NCI-H82 treated with DMSO at 0.1 percent for 48 hours (cell line): ENCODE results near the gene PTEN.
A peak's percentile ranks its signal among the peaks of the same experiment; 100 is the strongest.

Source experiments
- DNase-seq: peaks from one replicate; lab custom pipeline; 2025; ENCODE audit not compliant: unreplicated experiment; lab: John Stamatoyannopoulos, UW

Gene PTEN

GRCh38 chr10:87918254-87918859, 54.9 kb downstream of the PTEN start:
- no peak for DNase-seq

- no peak for DNase-seq
Measured at GRCh38 chr10:87920538-87920937, 57.1 kb downstream of the PTEN start.

GRCh38 chr10:87921931-87922688, 58.7 kb downstream of the PTEN start:
- DNase-seq, result no peak

GRCh38 chr10:87923233-87923632, 59.8 kb downstream of the PTEN start:
- DNase-seq, result no peak

- peak; percentile 68 for DNase-seq
Measured at GRCh38 chr10:87925570-87925969, 62.1 kb downstream of the PTEN start.

- DNase-seq, result no peak
Measured at GRCh38 chr10:87927091-87927490, 63.7 kb downstream of the PTEN start.

GRCh38 chr10:87928996-87929395, 65.6 kb downstream of the PTEN start:
- no peak for DNase-seq

- no peak for DNase-seq
Measured at GRCh38 chr10:87930141-87930540, 66.7 kb downstream of the PTEN start.

- DNase-seq, result no peak
Measured at GRCh38 chr10:87930934-87931835, 67.8 kb downstream of the PTEN start.

- DNase-seq, result no peak
Measured at GRCh38 chr10:87931836-87932230, 68.4 kb downstream of the PTEN start.

- DNase-seq, result no peak
Measured at GRCh38 chr10:87935290-87936141, 72.1 kb downstream of the PTEN start.

- DNase-seq, result no peak
Measured at GRCh38 chr10:87940210-87940609, 76.8 kb downstream of the PTEN start.

- DNase-seq, result no peak
Measured at GRCh38 chr10:87942884-87943527, 79.6 kb downstream of the PTEN start.

GRCh38 chr10:87945984-87946383, 82.6 kb downstream of the PTEN start:
- no peak for DNase-seq

- no peak for DNase-seq
Measured at GRCh38 chr10:87952612-87953011, 89.2 kb downstream of the PTEN start.

- no peak for DNase-seq
Measured at GRCh38 chr10:87956055-87956454, 92.6 kb downstream of the PTEN start.

- no peak for DNase-seq
Measured at GRCh38 chr10:87957702-87958101, 94.3 kb downstream of the PTEN start.

- DNase-seq, result no peak
Measured at GRCh38 chr10:87960230-87960629, 96.8 kb downstream of the PTEN start.

GRCh38 chr10:87961314-87961713, 97.9 kb downstream of the PTEN start:
- no peak for DNase-seq

- no peak for DNase-seq
Measured at GRCh38 chr10:87966459-87966858, 103.0 kb downstream of the PTEN start.
